HTR-8/SVneo (cell line): ENCODE results near the gene C3orf22.
"Not testable (repeated sequence)": the region's sequence is repeated elsewhere in the genome, so short reads cannot be mapped to it uniquely, and the experiment has no call there.

Experiments
- DNase-seq: peaks from one replicate; pipeline ENCODE4 v3.0.0; 2011; ENCODE audit warnings: low spot score, mixed read lengths; ENCODE audit not compliant: insufficient read length
- FAIRE-seq: peaks from 2 replicates; lab custom pipeline; 2011; peaks lifted over from hg19 to GRCh38; lab: Jason Lieb, UNC

The C3orf22 gene

GRCh38 chr3:126545544-126545943 is 13.2 kb downstream of the C3orf22 start:
- DNase-seq, result no peak
- no peak for FAIRE-seq

- DNase-seq (no peak), FAIRE-seq (no peak)
Measured at GRCh38 chr3:126544596-126545281, 14.0 kb downstream of the C3orf22 start.

- FAIRE-seq (peak; percentile 76), DNase-seq (no peak)
Measured at GRCh38 chr3:126543457-126544061, 15.2 kb downstream of the C3orf22 start.

DNA sequence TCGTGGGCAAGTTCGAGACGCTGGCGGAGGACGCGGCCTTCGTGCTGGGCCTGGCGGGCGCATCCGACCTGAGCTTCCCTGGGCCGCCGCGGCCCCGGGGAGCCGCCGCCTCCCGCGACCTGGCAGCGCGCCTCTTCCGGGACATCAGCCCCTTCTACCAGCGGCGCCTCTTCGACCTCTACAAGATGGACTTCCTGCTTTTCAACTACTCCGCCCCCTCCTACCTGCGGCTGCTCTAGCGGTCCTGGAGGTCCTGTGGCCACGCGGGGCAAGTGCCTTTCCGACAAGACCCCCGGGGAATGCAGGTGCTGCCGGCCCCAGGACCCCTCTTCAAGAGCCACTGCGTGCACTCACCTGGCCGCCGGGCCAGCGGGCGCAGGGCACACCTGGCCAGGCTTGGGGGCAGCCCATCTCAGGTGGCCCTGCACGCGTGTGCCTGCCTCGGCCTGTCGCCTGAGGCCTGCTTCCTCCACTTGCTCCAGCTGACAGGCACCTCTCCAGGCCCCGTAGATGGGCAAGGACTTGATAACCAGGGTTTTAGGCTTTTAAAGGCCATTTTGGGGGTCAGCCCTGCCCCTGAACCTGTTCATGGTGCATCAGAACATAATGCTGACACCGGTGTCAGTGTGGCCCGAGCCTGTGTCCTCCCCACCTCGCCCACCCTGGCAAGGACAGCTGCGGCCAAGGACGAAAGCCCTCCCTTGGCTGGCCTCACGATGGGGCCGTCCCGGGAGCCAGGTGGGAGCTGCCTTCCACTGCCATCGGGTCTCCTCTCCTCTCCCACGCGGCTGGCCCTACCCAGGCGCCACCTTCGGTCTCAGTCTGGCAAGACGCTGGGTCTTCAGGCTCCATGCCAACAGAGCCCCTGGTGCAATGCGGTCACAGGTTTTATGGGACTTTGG is 16.1 kb downstream of the C3orf22 start:
- no peak for DNase-seq
- no peak for FAIRE-seq

DNA sequence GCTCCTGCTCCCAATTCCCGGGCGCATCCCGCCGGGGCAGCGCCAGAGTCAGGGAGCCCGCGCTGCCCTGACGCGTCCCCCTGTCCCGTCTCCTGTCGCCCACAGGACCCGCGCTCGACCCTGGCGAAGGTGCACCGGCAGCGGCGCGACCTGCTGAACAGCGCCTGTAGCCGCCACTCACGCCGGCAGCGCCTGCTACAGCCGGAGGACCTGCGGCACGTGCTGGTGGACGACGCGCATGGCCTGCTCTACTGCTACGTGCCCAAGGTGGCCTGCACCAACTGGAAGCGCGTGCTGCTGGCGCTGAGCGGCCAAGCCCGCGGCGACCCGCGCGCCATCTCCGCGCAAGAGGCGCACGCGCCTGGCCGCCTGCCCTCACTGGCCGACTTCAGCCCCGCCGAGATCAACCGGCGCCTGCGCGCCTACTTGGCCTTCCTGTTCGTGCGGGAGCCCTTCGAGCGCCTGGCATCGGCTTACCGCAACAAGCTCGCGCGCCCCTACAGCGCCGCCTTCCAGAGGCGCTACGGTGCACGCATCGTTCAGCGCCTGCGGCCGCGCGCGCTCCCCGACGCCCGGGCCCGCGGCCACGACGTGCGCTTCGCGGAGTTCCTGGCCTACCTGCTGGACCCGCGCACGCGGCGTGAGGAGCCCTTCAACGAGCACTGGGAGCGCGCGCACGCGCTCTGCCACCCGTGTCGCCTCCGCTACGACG is 16.9 kb downstream of the C3orf22 start:
- FAIRE-seq (no peak), DNase-seq (no peak)

DNA sequence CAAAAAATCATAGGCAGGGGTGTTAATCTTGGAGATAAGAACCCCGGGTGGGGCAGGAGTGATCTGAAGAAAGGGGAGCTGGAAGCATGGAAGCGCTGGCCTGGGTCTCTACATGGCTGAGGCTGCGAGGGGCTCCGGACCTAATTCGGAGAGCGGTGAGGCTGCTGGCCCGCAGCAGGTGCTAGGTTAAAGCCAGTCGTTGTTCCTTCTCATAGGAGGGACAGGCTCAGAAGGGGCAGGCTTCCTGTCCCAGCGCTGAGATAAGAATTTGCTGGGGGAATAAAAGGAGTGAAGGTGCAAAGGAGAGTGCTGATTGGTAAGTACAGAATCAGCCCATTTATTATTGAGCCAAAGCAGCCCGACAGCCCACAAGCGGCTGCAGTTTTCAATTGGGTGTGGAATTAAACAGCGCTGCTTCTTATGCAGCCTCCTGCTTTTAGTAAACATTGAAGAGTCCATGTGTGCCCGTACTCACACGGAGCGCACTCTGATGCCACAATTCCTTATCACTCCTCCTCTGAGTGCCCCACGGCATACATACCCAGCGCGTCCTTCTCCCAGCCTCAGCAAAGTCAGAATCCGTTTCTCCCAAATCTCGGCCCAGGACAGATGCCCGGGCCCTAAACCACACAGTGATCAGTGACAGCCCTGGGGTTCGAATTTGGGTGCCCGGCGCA is 17.6 kb downstream of the C3orf22 start:
- DNase-seq (no peak), FAIRE-seq (no peak)

DNA sequence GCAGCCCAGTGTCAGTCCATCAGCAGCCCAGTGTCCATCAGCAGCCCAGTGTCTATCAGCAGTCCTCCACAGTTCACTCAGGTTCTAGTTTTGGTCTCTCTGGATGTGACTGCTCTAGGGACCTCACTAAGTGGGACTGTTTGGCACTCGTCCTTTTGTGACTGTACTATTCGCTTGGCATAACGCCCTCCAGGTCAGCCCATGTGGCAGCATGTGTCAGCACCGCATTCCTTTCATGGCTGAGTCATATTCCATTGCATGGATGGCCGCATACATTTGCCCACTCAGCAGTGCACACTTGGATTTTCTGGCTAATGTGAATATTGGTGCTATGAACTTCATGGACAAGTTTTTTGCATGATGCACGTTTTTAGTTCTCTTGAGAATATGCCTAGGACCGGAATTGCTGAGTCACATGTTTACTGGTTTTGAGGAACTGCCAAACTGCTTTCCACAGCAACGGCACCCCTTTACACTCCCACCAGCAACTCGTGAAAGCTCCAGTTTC is 18.3 kb downstream of the C3orf22 start:
- DNase-seq, result peak; percentile 62
- FAIRE-seq, result peak; percentile 93

- DNase-seq (no peak), FAIRE-seq (peak; percentile 100)
Measured at GRCh38 chr3:126539558-126540250, 19.0 kb downstream of the C3orf22 start.

- DNase-seq, result no peak
Measured at GRCh38 chr3:126538966-126539365, 19.8 kb downstream of the C3orf22 start.

DNA sequence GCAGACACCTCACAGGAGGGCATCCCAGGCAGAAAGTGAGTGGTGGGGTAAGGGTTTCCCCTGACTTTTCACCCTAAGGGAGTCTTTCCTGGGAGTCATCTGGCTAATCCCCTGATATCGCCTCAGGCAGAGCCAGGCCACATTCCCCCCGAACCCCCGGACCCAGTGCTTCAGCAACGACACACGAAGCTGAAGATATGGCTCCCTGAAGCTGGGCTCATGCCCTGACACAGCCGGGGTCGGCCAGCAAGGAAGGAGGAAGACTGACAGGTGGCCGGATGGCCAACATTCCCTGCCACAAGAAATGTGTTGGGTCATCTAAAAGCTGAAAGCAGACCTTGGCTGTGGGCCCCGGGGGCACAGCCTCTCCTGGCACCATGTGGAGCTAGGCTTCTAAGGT is 20.4 kb downstream of the C3orf22 start:
- FAIRE-seq (no peak), DNase-seq (no peak)

More at GRCh38 chr3:126538966-126539365, 19.8 kb downstream of the C3orf22 start:
- no peak for FAIRE-seq

DNA sequence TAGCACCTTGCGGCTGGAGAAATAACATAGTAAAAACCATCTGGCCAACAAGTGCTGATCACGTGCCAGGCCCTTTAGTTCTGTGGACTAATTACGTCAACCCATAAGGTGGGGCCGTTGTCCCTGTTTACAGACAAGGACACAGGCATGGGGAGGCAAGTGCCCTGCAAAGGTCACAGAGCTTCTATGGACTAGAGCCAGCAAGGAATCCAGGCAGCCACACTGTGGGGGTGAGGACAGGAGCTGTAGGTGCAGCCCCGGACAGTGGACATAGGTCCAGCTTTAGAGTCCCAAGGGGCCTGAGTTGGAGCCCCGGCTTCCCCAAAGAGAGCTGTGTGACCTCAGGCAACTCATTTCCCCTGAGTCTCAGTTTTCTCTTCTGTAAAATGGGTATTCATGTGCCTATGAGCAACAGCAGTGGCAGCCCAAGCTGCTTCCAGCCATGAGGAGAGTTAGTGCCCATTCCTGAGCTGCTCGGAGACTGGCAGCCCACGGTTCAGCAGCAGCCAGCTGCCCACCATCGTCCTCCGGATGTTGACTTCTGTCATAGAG is 20.9 kb downstream of the C3orf22 start:
- DNase-seq (no peak), FAIRE-seq (no peak)

- DNase-seq (no peak), FAIRE-seq (no peak)
Measured at GRCh38 chr3:126537116-126537729, 21.5 kb downstream of the C3orf22 start.

- DNase-seq (no peak), FAIRE-seq (no peak)
Measured at GRCh38 chr3:126536126-126536525, 22.6 kb downstream of the C3orf22 start.

DNA sequence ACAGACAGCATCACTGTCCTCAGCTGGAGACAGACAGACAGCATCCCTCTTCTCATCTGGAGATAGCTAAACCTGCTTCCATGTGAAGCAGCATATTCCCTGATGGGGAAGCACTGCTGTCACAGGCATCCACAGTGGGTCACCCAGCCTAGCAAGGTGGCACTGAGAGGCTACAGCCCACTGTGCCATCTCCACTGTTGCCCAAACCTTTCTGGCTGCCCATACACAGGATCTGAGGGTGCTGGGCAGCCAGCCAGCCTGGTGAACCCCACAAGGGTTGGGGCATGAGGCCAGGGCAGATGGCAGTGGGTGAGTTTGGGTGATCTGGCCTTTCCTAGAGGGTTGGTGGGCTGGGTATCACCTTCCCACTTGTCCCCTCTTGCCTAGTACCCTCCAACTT is 23.1 kb downstream of the C3orf22 start:
- DNase-seq, result no peak
- FAIRE-seq, result no peak

DNA sequence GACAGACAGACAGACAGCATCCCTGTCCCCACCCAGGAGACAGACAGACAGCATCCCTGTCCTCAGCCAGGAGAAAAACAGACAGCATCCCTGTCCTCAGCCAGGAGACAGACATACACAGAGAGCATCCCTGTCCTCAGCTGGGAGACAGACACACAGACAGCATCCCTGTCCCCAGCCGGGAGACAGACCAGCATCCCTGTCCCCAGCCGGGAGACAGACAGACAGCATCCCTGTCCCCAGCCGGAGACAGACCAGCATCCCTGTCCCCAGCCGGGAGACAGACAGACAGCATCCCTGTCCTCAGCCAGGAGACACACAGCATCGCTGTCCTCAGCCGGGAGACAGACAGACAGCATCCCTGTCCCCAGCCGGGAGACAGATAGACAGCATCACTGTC is 24.0 kb downstream of the C3orf22 start:
- peak; percentile 40 for FAIRE-seq
- not testable (repeated sequence) for DNase-seq

GRCh38 chr3:126533506-126533905 is 25.2 kb downstream of the C3orf22 start:
- FAIRE-seq (no peak), DNase-seq (no peak)

- no peak for FAIRE-seq
- DNase-seq, result no peak
Measured at GRCh38 chr3:126531051-126531330, 27.7 kb downstream of the C3orf22 start.

DNA sequence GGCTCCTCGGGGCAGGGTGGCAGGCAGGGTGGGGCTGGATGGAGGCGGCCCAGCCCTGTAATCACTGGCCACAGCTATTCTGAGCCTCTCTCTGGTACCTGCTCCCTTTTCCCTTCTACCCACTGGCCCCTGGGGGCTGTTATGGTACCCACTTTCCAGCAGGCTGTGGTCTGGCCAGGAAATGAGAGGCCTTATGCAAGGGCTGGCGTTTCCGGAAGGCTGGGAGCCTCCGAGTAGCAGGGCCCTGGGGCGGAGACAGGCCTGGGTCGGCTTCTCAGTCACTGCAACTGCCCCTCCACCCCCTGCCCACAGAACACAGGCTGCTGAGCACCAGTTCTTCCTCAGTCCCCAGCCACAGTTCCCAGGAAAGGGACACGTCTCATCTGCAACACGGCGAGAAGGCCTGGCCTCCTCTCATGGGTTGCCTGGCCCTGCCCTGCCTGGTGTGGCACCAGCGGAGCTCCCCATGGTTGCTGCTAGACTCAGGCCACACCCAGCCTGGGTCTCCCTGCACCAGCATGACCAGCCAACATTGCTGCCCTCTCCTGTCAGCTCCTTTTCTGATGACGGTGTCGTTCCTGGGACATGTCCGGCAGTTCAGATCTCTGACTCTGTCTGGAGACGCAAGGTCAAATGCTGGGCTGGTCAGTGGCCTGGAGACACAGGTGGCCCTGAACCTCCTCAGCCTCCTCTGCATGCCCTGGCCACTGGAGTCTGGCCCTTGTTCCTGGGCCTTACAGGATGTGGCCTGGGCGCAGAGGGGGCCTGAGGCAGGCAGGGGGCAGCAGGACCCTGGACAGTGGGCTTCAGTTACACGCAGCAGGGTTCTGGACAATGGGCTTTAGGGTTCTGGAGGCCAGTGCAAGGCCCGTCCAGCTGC is 28.3 kb downstream of the C3orf22 start:
- DNase-seq, result no peak
- no peak for FAIRE-seq
